Memory B cell (primary cell): ENCODE measurements around the gene EML6.

ENCODE experiments used
- ATAC-seq: fragments of 150-1000 bp; cut with Tn5 transposase; 2 replicates; pipeline ENCODE4 v1.10.0; 2021; ENCODE audit warnings: low read depth, mild to moderate bottlenecking, moderate library complexity
- DNase-seq, 2 donors: peaks; one replicate each; pipeline ENCODE4 v3.0.0; 2022; ENCODE audit warnings: low spot score in 2 of 2
- H3K27ac Mint-ChIP-seq: one replicate; pipeline ENCODE4 v1.8.0; 2022; ENCODE audit warnings: mild to moderate bottlenecking, moderate library complexity, mixed read lengths
- H3K27me3 Mint-ChIP-seq: one replicate; pipeline ENCODE4 v1.8.0; 2022; ENCODE audit warnings: mixed read lengths
- H3K36me3 Mint-ChIP-seq: one replicate; pipeline ENCODE4 v1.8.0; 2022; ENCODE audit warnings: mild to moderate bottlenecking, mixed read lengths
- H3K4me1 Mint-ChIP-seq: one replicate; pipeline ENCODE4 v1.8.0; 2022; ENCODE audit warnings: mixed read lengths
- H3K4me3 Mint-ChIP-seq: one replicate; pipeline ENCODE4 v1.8.0; 2022; ENCODE audit warnings: mild to moderate bottlenecking, moderate library complexity, mixed read lengths
- H3K9me3 Mint-ChIP-seq: one replicate; pipeline ENCODE4 v1.8.0; 2022; ENCODE audit warnings: mixed read lengths

The EML6 gene

GRCh38 chr2:54723131-54723995 is at the start of gene EML6:
TSS of gene EML6 (plus strand) at chr2:54723662. CDS start at chr2:54725062, 1,400 bp downstream.
- Mint-ChIP-seq H3K27ac (peak within 1 kb of the TSS; percentile 87), H3K27me3 (peaks cover 3% of the 10 kb centered on the region), H3K4me3 (peak within 1 kb of the TSS; percentile 98), H3K4me1 (peaks cover 23% of the 10 kb centered on the region), H3K9me3 (peaks cover 1% of the 10 kb centered on the region), H3K36me3 (peaks cover 2% of the 10 kb centered on the region)
- ATAC-seq (peak; percentile 90), DNase-seq (peak; percentile 94 to 97)

DNA sequence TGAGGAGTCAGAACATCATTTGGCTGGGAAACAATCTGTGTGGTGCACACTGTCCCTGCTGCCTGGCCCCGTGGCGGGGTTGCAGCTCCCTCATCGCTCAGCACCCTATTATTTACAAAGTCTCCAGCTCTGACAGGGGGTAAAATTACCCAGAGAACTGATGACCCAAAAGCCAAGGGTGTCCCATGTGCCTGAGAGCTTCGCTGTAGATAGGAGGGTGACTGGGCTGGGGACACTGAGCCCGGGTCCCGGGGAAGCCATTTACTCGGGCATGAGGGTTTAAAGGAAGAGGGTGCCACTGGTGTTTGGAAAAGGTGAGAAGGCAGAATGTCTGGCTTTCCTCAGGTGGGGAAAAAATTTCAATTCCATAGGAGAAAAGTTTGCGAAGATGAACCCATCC is 48.2 kb upstream of the EML6 start:
- Mint-ChIP-seq H3K27ac (no peak overlapping the region), H3K4me3 (no peak overlapping the region), H3K36me3 (peaks cover 7% of the 10 kb centered on the region), H3K4me1 (peaks cover 31% of the 10 kb centered on the region), H3K27me3 (peaks cover 3% of the 10 kb centered on the region), H3K9me3 (no peaks in the 10 kb centered on the region)
- no peak for ATAC-seq
- DNase-seq, result no peak

DNA sequence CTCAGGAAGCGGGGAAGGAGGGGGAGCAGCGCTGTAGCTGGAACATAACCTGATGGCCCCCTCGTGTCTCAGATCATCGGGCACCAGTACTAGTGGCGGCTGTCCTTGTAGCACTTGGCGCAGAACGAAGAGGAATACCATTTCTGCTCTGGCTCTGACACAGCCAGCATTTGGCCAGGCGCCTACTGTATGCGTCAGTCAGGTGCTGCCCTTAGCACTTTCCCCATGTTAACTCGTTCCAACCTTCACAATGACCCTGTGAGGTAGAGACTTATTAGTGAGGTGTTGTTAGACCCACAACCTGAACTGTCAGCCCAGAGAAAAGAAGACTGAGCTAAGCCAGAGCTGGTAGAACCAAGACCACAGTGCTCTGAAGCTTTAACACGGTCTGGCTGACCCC is 47.7 kb upstream of the EML6 start:
- no peak overlapping the region for H3K4me3 Mint-ChIP-seq
- peaks cover 4% of the 10 kb centered on the region for H3K27me3 Mint-ChIP-seq
- H3K4me1 Mint-ChIP-seq, result peaks cover 33% of the 10 kb centered on the region
- no peak overlapping the region for H3K27ac Mint-ChIP-seq
- H3K9me3 Mint-ChIP-seq, result no peaks in the 10 kb centered on the region
- DNase-seq (no peak), ATAC-seq (no peak)
- peaks cover 4% of the 10 kb centered on the region for H3K36me3 Mint-ChIP-seq

GRCh38 chr2:54676656-54677055 is 46.8 kb upstream of the EML6 start:
- no peak overlapping the region for H3K27ac Mint-ChIP-seq
- peaks cover 4% of the 10 kb centered on the region for H3K36me3 Mint-ChIP-seq
- no peak for DNase-seq
- H3K4me3 Mint-ChIP-seq, result no peak overlapping the region
- peaks cover 33% of the 10 kb centered on the region for H3K4me1 Mint-ChIP-seq
- no peak for ATAC-seq
- H3K9me3 Mint-ChIP-seq, result no peaks in the 10 kb centered on the region
- H3K27me3 Mint-ChIP-seq, result peaks cover 6% of the 10 kb centered on the region

- ATAC-seq (no peak), DNase-seq (no peak)
- peaks cover 6% of the 10 kb centered on the region for H3K27me3 Mint-ChIP-seq
- peaks cover 27% of the 10 kb centered on the region for H3K4me1 Mint-ChIP-seq
- no peak overlapping the region for H3K4me3 Mint-ChIP-seq
- no peaks in the 10 kb centered on the region for H3K9me3 Mint-ChIP-seq
- no peak overlapping the region for H3K27ac Mint-ChIP-seq
- H3K36me3 Mint-ChIP-seq, result peaks cover 5% of the 10 kb centered on the region
Measured at GRCh38 chr2:54677476-54678265, 45.8 kb upstream of the EML6 start.

GRCh38 chr2:54678719-54679118 is 44.7 kb upstream of the EML6 start:
- no peak for DNase-seq
- H3K27me3 Mint-ChIP-seq, result peaks cover 6% of the 10 kb centered on the region
- peaks cover 18% of the 10 kb centered on the region for H3K4me1 Mint-ChIP-seq
- ATAC-seq, result no peak
- peaks cover 5% of the 10 kb centered on the region for H3K36me3 Mint-ChIP-seq
- H3K27ac Mint-ChIP-seq, result no peak overlapping the region
- H3K4me3 Mint-ChIP-seq, result no peak overlapping the region
- H3K9me3 Mint-ChIP-seq, result no peaks in the 10 kb centered on the region

- Mint-ChIP-seq H3K9me3 (no peaks in the 10 kb centered on the region), H3K4me1 (peaks cover 18% of the 10 kb centered on the region), H3K4me3 (no peak overlapping the region), H3K27me3 (peaks cover 8% of the 10 kb centered on the region), H3K27ac (no peak overlapping the region), H3K36me3 (peaks cover 5% of the 10 kb centered on the region)
- ATAC-seq, result no peak
- DNase-seq, result no peak
Measured at GRCh38 chr2:54680397-54681041, 42.9 kb upstream of the EML6 start.

DNA sequence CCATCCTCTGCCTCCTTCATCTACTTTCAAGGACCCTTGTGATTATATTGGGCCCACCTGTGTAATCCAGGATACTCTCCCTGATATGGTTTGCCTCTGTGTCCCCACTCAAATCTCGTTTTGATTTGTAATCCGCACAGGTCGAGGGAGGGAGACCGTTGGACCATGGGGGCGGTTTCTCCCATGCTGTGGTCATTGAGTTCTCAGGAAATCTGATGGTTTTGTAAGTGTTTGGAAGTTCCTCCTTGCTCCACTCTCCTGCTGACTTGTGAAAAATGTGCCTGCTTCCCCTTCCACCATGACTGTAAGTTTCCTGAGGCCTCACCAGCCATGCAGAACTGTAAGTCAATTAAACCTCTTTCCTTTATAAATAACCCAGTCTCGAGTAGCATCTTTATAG is 42.0 kb upstream of the EML6 start:
- H3K36me3 Mint-ChIP-seq, result peaks cover 5% of the 10 kb centered on the region
- H3K27me3 Mint-ChIP-seq, result peaks cover 9% of the 10 kb centered on the region
- no peak overlapping the region for H3K27ac Mint-ChIP-seq
- peaks cover 18% of the 10 kb centered on the region for H3K4me1 Mint-ChIP-seq
- DNase-seq (no peak), ATAC-seq (no peak)
- no peak overlapping the region for H3K4me3 Mint-ChIP-seq
- H3K9me3 Mint-ChIP-seq, result no peaks in the 10 kb centered on the region

DNA sequence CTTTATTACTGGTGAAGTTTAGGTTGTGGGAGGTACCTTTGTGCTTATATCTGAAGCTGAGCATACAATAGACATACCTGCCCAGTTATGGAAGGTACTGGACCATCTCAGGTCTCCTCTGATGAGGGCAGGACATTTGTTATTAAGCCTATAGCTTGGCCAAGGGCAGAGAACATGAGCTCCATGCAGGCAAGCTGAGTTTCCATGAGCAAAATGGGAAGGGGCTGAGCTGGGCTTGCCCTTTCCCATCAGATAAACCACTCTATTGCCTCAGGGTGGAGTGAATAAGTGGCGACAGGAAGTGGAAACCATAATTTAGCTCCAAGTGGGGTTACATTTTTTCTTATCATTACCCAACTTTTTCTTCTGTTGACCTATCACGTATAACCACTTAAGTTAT is 39.9 kb upstream of the EML6 start:
- Mint-ChIP-seq H3K4me3 (no peak overlapping the region), H3K9me3 (no peaks in the 10 kb centered on the region), H3K27me3 (peaks cover 13% of the 10 kb centered on the region), H3K27ac (no peak overlapping the region), H3K4me1 (peaks cover 9% of the 10 kb centered on the region), H3K36me3 (peaks cover 8% of the 10 kb centered on the region)
- ATAC-seq (no peak), DNase-seq (no peak)

DNA sequence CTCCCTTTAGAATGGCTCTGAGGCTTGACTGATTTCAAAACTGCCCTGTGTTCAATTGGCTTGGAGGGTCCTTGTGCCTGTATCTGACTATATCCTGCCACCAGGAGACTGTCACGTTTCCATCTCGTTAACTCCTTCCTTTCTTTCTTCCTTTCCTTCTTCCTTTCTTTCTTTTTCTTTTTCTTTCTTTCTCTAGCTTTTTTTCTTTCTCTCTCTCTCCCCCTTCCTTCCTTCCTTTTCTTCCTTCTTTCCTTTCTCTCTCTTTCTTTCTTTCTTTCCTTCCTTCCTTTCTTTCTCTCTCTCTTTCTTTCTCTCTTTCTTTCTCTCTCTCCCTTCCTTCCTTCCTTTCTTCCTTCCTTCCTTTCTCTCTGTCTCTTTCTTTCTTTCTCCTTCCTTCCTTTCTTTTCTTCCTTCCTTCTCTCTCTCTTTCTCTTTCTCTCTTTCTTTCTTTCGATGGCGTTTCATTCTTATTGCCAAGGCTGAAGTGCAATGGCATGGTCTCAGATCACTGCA is 38.1 kb upstream of the EML6 start:
- no peak for DNase-seq
- Mint-ChIP-seq H3K36me3 (peaks cover 6% of the 10 kb centered on the region), H3K27me3 (peaks cover 13% of the 10 kb centered on the region), H3K4me3 (no peak overlapping the region), H3K4me1 (peaks cover under 1% of the 10 kb centered on the region), H3K27ac (no peak overlapping the region), H3K9me3 (no peaks in the 10 kb centered on the region)
- ATAC-seq, result no peak

GRCh38 chr2:54687595-54688152 is 35.8 kb upstream of the EML6 start:
- Mint-ChIP-seq H3K36me3 (peaks cover 3% of the 10 kb centered on the region), H3K4me3 (no peak overlapping the region), H3K4me1 (no peaks in the 10 kb centered on the region), H3K27ac (no peak overlapping the region), H3K9me3 (no peaks in the 10 kb centered on the region), H3K27me3 (peaks cover 10% of the 10 kb centered on the region)
- no peak for ATAC-seq
- no peak for DNase-seq

DNA sequence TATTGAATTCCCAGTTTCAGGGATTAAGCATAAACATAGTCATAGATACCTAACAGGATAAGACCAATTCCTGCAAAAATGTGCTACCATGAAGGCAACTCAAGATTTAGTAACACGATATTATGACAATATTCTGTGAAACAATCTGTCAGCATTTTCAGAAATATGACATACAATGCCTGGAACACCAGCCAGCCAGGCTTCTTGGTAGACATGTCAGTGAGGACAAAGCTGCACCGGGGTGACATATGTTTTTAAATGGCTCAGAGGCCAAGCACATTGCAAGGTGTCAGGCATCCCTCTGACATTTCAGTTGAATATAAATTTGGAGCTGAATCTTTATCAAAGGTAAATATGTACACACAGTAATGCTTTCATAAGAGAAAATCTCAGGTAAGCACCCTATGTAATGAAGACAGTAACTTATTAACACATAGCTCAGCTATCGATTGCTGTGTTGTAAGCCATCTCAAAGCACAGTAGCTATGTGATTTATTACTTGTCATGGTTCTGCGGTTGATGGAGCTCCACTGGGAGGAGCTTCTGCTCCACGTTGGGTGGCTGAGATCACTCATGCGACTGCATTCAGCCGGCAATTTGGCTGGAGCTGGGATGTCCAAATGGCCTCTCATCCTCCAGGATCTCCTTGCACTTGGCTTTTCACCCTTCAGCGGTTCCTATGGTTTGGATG is 31.9 kb upstream of the EML6 start:
- DNase-seq (no peak), ATAC-seq (no peak)
- Mint-ChIP-seq H3K9me3 (no peaks in the 10 kb centered on the region), H3K36me3 (peaks cover 3% of the 10 kb centered on the region), H3K4me1 (no peaks in the 10 kb centered on the region), H3K27ac (no peak overlapping the region), H3K27me3 (peaks cover 7% of the 10 kb centered on the region), H3K4me3 (no peak overlapping the region)

DNA sequence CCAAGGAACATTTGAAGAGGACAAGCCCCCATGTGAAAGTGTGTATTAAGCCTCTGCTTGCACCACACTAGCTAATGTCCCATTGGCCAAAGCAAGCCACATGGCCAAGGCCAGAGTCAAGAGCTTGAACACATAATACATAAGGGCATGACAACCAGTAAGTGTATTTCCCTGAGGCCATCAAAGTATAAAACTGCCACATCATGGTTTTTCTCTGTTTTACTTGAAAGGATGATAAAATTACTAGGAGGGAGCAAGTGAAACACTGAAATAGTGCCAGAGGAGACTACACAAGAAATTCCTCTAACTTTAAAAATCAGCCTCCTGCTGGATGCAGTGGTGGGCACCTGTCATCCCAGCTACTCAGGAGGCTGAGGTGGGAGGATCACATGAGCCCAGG is 30.9 kb upstream of the EML6 start:
- ATAC-seq, result no peak
- peaks cover 3% of the 10 kb centered on the region for H3K36me3 Mint-ChIP-seq
- H3K4me1 Mint-ChIP-seq, result no peaks in the 10 kb centered on the region
- no peaks in the 10 kb centered on the region for H3K9me3 Mint-ChIP-seq
- peaks cover 7% of the 10 kb centered on the region for H3K27me3 Mint-ChIP-seq
- H3K27ac Mint-ChIP-seq, result no peak overlapping the region
- no peak for DNase-seq
- H3K4me3 Mint-ChIP-seq, result no peak overlapping the region
